ENCODE measurements around the gene ACE.

The ACE gene

GRCh38 chr17:63537991-63538692 lies 61.3 kb downstream of the ACE start:
- peak; percentile 18 for DNase-seq (ENCODE audit: low read depth)

- no peak for DNase-seq (ENCODE audit: low read depth)
Observed at GRCh38 chr17:63538693-63539595, 62.1 kb downstream of the ACE start.

GRCh38 chr17:63540590-63540989 lies 63.7 kb downstream of the ACE start:
- DNase-seq (ENCODE audit: low read depth): no peak

GRCh38 chr17:63542218-63542545 lies 65.3 kb downstream of the ACE start:
- DNase-seq (ENCODE audit: low read depth): no peak

GRCh38 chr17:63542942-63543821 lies 66.3 kb downstream of the ACE start:
- no peak for DNase-seq (ENCODE audit: low read depth)

DNA sequence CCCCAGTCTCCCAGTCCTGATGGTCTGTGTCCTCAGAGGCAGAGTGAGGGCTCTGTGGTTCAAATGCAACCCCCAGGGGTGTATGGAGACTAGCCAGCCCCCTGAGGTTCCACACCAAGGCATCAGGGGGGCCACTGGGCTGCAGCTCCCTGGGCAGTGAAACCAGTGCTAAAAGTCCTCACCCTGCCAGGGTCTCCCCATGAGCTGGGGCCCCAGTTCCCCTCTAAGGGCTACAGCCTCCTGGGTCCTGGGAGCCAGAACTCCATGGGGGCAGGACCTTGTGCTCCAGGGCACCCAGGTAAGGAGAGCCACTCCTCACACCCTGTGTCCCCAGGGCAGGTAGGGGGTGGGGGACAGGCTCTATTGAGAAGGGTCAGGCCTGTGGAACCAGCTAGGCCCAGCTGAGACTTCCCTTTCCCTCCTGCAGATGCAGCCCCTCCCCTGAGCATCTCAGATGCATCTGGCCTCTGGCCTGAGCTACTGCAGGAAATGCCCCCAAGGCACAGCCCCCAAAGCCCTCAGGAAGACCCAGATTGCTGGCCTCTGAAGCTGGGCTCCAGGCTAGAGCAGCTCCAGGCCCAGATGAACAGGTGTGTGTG lies 67.1 kb downstream of the ACE start:
- DNase-seq (ENCODE audit: low read depth): no peak

DNA sequence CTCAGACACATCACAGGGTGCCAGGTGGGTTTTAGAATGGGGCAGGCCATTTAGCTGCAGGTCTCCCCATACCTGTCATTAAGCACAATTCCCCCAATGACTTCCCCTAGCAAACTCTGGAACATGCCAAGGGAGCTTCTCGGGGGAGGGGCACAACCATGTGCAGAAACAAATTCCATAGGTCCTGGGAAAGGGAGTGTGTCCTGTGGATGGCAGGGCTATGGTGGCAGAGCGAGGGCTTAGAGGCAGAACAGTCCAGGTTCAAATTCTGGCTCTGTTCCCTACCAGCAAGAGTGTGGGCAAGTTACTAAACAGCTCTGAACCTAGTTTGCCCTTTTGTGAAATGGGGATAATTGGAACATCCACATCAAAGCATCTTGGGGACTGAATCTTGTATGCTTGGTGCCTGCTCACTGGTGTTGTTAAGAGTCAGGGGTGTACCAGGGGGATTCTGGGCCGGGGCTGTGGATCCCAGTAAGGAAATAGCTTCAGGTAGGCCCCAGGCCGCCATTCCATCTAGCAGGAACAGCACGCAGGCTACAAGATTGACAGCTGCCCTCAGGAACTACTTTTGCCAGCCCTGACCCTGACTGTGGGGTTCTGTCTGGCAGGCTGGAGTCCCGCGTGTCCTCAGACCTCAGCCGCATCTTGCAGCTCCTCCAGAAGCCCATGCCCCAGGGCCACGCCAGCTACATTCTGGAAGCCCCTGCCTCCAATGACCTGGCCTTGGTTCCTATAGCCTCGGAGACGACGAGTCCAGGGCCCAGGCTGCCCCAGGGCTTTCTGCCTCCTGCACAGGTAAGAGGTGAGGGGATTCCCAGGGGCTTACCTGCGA lies 67.8 kb downstream of the ACE start:
- no peak for DNase-seq (ENCODE audit: low read depth)

DNA sequence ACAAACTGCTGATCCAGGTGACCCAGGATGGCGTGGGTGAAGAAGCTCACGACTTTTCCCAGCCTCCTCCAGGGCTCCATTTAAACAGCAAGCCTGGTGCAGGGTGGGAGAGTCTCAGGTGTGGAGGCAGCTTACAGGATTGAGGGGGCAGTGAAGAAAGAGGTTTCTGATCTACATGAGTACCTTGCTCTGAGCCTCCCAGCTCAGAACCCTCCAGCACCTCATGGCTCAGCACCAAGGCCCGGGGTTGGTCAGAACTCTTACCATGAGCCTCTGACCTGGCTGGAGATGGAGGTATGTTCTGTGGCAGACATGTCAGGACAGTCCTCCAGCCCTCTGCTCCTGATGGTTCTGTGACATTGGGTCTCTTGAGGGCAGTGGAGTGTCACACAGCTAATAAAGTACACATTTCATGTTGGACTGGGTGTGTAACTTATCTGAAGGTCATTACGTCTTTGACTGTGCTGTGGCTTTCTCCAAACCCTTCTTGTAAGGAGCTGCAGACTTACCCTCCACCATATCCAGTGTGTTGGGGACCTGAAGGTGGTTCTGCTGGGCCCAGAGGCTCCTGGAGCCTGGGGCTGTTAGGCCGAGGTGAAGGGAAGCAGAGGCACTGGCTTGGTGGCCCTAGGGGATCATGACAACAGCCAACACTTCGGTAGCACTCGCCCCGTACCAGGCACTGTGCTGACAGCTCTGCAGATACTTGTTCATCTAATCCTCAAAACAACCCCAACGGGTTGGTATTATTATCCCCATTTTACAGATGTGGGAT lies 69.6 kb downstream of the ACE start:
- DNase-seq (ENCODE audit: low read depth): no peak

- no peak for DNase-seq (ENCODE audit: low read depth)
Observed at GRCh38 chr17:63547083-63547523, 70.2 kb downstream of the ACE start.

All from activated T-cell treated with anti-CD3 and anti-CD28 coated beads for 48 hours (primary cell).